Measurements from ENCODE around the gene RTN4IP1. TPM values are rescaled to one million over a fixed set of nuclear protein-coding genes. Genes with fewer than 3 reads are reported as not detected.

The RTN4IP1 gene
- total RNA-seq, 1 experiment from 2014 or later, result 11.2 TPM

- Histone ChIP-seq H3K9me3 (no peaks in the 10 kb centered on the region), H3K36me3 (ENCODE audit: control insufficient read depth, insufficient read depth, low read length) (no peaks in the 10 kb centered on the region; the same call in 1 of the 2 replicates), H3K4me1 (no peaks in the 10 kb centered on the region), H3K4me3 (ENCODE audit: low read depth, low read length) (no peak overlapping the region), H3K27me3 (replicated peaks; ENCODE audit: control insufficient read depth, insufficient read depth, low read length) (no peaks in the 10 kb centered on the region)
- intact Hi-C loops (cut with micrococcal nuclease; ENCODE audit: unreplicated experiment), result no loop called here
- Mint-ChIP-seq H3K9me3 (ENCODE audit: unreplicated experiment) (no peaks in the 10 kb centered on the region), H3K27ac (ENCODE audit: unreplicated experiment) (no peak overlapping the region), H3K4me3 (ENCODE audit: unreplicated experiment) (no peak overlapping the region), H3K36me3 (ENCODE audit: insufficient read depth, unreplicated experiment) (no peaks in the 10 kb centered on the region), H3K27me3 (ENCODE audit: insufficient read depth, unreplicated experiment) (no peaks in the 10 kb centered on the region), H3K4me1 (ENCODE audit: low read depth, unreplicated experiment) (no peaks in the 10 kb centered on the region)
- TF ChIP-seq CTCF (IDR thresholded peaks at IDR 0.05; ENCODE audit: insufficient read depth in 1 of 2, low read depth in 1 of 2, low read length in 1 of 2, severe bottlenecking in 1 of 2, unreplicated experiment in 1 of 2), result no peak
- ChIA-PET POLR2A (no interaction called here), CTCF (no interaction called here)
- no TSS peak for BruUV-seq (replicated peaks)
- no peak for DNase-seq
Measured at GRCh38 chr6:106558364-106558763, 70.9 kb downstream of the RTN4IP1 start.

- H3K4me1 ChIP-seq, result no peaks in the 10 kb centered on the region
- no peak overlapping the region for H3K4me3 Mint-ChIP-seq (ENCODE audit: unreplicated experiment)
- H3K9me3 ChIP-seq, result no peaks in the 10 kb centered on the region
- no peaks in the 10 kb centered on the region for H3K4me1 Mint-ChIP-seq (ENCODE audit: low read depth, unreplicated experiment)
- H3K27ac Mint-ChIP-seq (ENCODE audit: unreplicated experiment), result no peak overlapping the region
- no TSS peak for BruUV-seq (replicated peaks)
- POLR2A ChIA-PET, result no interaction called here
- H3K36me3 ChIP-seq (ENCODE audit: control insufficient read depth, insufficient read depth, low read length), result no peaks in the 10 kb centered on the region; the same call in 1 of the 2 replicates
- no peaks in the 10 kb centered on the region for H3K36me3 Mint-ChIP-seq (ENCODE audit: insufficient read depth, unreplicated experiment)
- H3K27me3 ChIP-seq (replicated peaks; ENCODE audit: control insufficient read depth, insufficient read depth, low read length), result no peaks in the 10 kb centered on the region
- intact Hi-C loops (cut with micrococcal nuclease; ENCODE audit: unreplicated experiment), result loop anchor here (2.0 kb wide), 2 partner anchors 45 to 111 kb away; no protein-coding TSS in a partner anchor
- no peaks in the 10 kb centered on the region for H3K9me3 Mint-ChIP-seq (ENCODE audit: unreplicated experiment)
- no peak overlapping the region for H3K4me3 ChIP-seq (ENCODE audit: low read depth, low read length)
- no peak for TF ChIP-seq CTCF (IDR thresholded peaks at IDR 0.05; ENCODE audit: insufficient read depth in 1 of 2, low read depth in 1 of 2, low read length in 1 of 2, severe bottlenecking in 1 of 2, unreplicated experiment in 1 of 2)
- CTCF ChIA-PET, result interaction anchor here (0.7 kb wide), 1 partner anchor 181 kb away, joined by 4 read pairs; no protein-coding TSS in a partner anchor
- H3K27me3 Mint-ChIP-seq (ENCODE audit: insufficient read depth, unreplicated experiment), result no peaks in the 10 kb centered on the region
- DNase-seq, result no peak
Measured at GRCh38 chr6:106557837-106558236, 71.5 kb downstream of the RTN4IP1 start.

- Histone ChIP-seq H3K4me3 (ENCODE audit: low read depth, low read length) (no peak overlapping the region), H3K4me1 (no peaks in the 10 kb centered on the region), H3K27me3 (replicated peaks; ENCODE audit: control insufficient read depth, insufficient read depth, low read length) (no peaks in the 10 kb centered on the region), H3K36me3 (ENCODE audit: control insufficient read depth, insufficient read depth, low read length) (no peaks in the 10 kb centered on the region; the same call in 1 of the 2 replicates), H3K9me3 (no peaks in the 10 kb centered on the region)
- no TSS peak for BruUV-seq (replicated peaks)
- no peaks in the 10 kb centered on the region for H3K27me3 Mint-ChIP-seq (ENCODE audit: insufficient read depth, unreplicated experiment)
- DNase-seq, result peak in 1 of 2 experiments; percentile 13
- H3K4me3 Mint-ChIP-seq (ENCODE audit: unreplicated experiment), result no peak overlapping the region
- H3K27ac Mint-ChIP-seq (ENCODE audit: unreplicated experiment), result no peak overlapping the region
- no peaks in the 10 kb centered on the region for H3K9me3 Mint-ChIP-seq (ENCODE audit: unreplicated experiment)
- TF ChIP-seq CTCF (IDR thresholded peaks at IDR 0.05; ENCODE audit: insufficient read depth in 1 of 2, low read depth in 1 of 2, low read length in 1 of 2, severe bottlenecking in 1 of 2, unreplicated experiment in 1 of 2), result peak; percentile 25 to 38
- ChIA-PET CTCF (no interaction called here), POLR2A (no interaction called here)
- no peaks in the 10 kb centered on the region for H3K4me1 Mint-ChIP-seq (ENCODE audit: low read depth, unreplicated experiment)
- intact Hi-C loops (cut with micrococcal nuclease; ENCODE audit: unreplicated experiment), result loop anchor here (2.0 kb wide), 2 partner anchors 44 to 110 kb away; no protein-coding TSS in a partner anchor
- H3K36me3 Mint-ChIP-seq (ENCODE audit: insufficient read depth, unreplicated experiment), result no peaks in the 10 kb centered on the region
Measured at GRCh38 chr6:106556368-106556960, 72.8 kb downstream of the RTN4IP1 start.
